Retina (tissue), 1 donor: ENCODE measurements around the gene CD276.
"Not testable (repeated sequence)": the region's sequence is repeated elsewhere in the genome, so short reads cannot be mapped to it uniquely, and the experiment has no call there.

Source experiments
- DNase-seq: peaks from one replicate; pipeline ENCODE4 v3.0.0-alpha.2; 2016

The CD276 gene

GRCh38 chr15:73685981-73686380 lies 1.8 kb downstream of the CD276 start:
- DNase-seq: no peak

DNA sequence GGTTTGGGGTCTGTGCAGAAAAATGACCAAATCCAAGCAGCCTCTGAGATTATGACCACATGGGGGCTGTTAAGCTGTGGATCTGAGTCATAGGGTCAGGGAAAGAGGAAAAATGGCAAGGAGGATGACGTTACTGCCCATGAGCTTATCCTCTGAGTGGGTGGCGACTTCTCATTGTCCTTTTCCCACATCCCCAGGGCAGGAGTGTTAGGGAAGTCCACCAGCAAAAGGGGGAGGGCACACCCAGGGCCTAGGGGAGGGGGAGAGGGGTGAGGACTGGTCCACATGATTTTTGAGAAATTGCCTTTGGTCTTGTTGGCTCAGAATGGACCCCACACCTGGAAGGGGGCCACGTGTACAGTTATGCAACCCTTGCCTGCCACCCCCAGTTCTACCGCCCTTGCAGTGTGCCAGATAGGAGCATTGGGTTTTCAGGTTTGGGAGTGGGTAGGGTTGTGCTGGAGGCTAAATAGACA lies 2.6 kb downstream of the CD276 start:
- DNase-seq: no peak

- DNase-seq: no peak
Measured at GRCh38 chr15:73687351-73687750, 3.2 kb downstream of the CD276 start.

DNA sequence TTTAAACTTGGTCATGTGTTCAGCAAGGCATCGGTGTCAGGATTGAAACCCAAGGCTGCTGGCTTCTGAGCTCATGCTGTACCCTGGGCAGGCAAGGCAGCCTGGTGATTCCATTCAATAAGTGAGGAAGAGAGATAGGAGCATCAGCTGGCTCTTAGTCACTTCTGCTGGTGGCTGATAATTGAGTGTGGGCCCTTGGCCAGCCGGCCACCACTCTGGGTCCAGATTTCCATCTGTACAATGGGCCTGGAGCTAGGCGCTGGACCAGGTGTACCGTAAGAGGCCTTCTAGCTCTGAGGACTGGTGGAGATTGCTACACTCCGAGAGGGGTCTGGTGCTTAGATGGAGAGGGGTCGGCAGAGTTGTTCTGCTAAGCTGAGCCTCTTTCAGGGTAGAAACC lies 4.3 kb downstream of the CD276 start:
- no peak for DNase-seq

GRCh38 chr15:73691396-73691795 lies 7.2 kb downstream of the CD276 start:
- DNase-seq: no peak

- DNase-seq: no peak
Measured at GRCh38 chr15:73694419-73694818, 10.2 kb downstream of the CD276 start.

- no peak for DNase-seq
Measured at GRCh38 chr15:73695773-73696640, 11.8 kb downstream of the CD276 start.

GRCh38 chr15:73696641-73697001 lies 12.4 kb downstream of the CD276 start:
- DNase-seq: no peak

- peak; percentile 47 for DNase-seq
Measured at GRCh38 chr15:73697033-73697467, 12.9 kb downstream of the CD276 start.

- DNase-seq: no peak
Measured at GRCh38 chr15:73699249-73700040, 15.3 kb downstream of the CD276 start.

GRCh38 chr15:73700041-73700842 lies 16.1 kb downstream of the CD276 start:
- DNase-seq: peak; percentile 77

- DNase-seq: not testable (repeated sequence)
Measured at GRCh38 chr15:73702311-73703239, 18.4 kb downstream of the CD276 start.

- not testable (repeated sequence) for DNase-seq
Measured at GRCh38 chr15:73703601-73704000, 19.4 kb downstream of the CD276 start.

- DNase-seq: peak; percentile 24
Measured at GRCh38 chr15:73704142-73704868, 20.1 kb downstream of the CD276 start.

GRCh38 chr15:73704869-73705645 lies 20.9 kb downstream of the CD276 start:
- peak; percentile 66 for DNase-seq

- DNase-seq: no peak
Measured at GRCh38 chr15:73708691-73709090, 24.5 kb downstream of the CD276 start.

GRCh38 chr15:73709241-73709640 lies 25.1 kb downstream of the CD276 start:
- DNase-seq: no peak

DNA sequence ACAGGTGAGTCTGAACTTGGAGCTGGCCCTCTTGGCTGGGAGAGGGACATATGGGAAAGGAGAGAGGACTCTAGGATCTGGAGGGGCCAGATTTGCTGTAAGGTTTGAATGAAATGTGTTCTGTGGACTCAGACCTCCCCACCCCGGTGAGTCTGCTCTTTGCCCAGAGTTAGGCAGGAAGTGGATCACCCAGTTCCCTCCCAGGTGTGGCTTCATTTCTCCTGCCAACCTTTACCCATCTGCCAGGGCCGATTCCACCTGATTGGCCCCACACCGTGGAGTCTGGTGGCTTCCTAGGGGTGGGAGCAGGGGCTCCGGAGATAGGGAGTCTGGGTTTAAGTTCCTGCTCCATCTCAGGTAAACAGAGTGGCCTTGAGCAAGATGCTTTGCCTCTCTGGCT lies 25.5 kb downstream of the CD276 start:
- DNase-seq: no peak

GRCh38 chr15:73710321-73710720 lies 26.1 kb downstream of the CD276 start:
- no peak for DNase-seq

GRCh38 chr15:73711526-73711925 lies 27.3 kb downstream of the CD276 start:
- DNase-seq: no peak
